Measurements from ENCODE around the gene SLC22A16.

SLC22A16 gene

GRCh38 chr6:110400208-110400607 is 76.2 kb downstream of the SLC22A16 start:
- DNase-seq (ENCODE audit: low spot score): no peak

- no peak for DNase-seq (ENCODE audit: low spot score)
These were observed 77.0 kb downstream of the SLC22A16 start for GRCh38 chr6:110399219-110400071.

- DNase-seq (ENCODE audit: low spot score): no peak
These were observed 77.6 kb downstream of the SLC22A16 start for GRCh38 chr6:110398778-110399177.

- no peak for DNase-seq (ENCODE audit: low spot score)
These were observed 81.2 kb downstream of the SLC22A16 start for GRCh38 chr6:110395221-110395620.

DNA sequence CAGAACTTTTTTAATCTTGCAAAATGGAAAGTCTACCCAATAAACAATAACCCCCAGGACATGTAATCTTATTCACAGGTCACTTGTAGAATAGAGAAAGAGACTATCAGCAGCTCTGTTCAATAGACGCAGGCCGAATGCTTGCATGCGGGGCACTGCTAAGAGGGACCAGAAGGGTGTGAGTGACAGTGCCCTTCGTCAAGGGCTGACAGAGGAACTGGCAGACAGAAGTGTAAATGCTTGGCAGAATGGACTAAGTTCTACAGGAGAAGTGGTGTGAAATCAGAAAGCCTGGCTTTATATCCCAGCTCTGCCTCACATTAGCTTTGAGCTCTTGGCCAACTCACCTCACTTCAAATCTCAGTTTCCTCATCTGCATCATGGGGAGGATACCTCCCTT is 82.0 kb downstream of the SLC22A16 start:
- DNase-seq (ENCODE audit: low spot score): no peak

DNA sequence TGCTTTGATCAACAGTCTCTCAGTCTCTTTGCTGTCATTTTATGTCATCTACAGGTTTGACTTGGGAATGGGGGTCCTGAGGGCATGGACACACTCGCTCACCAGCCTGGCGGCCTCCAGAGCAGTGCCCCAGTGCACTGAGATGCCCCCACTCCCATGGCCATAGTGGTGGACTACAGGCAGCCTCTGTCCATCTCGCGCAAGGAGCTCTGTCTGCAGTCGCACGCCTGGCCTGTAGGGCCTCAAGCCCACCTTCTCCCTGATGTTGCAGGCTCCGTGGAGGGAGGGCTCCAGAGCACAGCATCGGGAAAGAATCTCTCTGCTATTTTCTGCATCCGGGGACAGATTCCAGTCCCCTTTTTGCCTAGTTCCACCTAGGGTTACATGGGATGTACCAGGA is 83.7 kb downstream of the SLC22A16 start:
- no peak for DNase-seq (ENCODE audit: low spot score)

- DNase-seq (ENCODE audit: low spot score): no peak
These were observed 86.0 kb downstream of the SLC22A16 start for GRCh38 chr6:110390404-110390803.

DNA sequence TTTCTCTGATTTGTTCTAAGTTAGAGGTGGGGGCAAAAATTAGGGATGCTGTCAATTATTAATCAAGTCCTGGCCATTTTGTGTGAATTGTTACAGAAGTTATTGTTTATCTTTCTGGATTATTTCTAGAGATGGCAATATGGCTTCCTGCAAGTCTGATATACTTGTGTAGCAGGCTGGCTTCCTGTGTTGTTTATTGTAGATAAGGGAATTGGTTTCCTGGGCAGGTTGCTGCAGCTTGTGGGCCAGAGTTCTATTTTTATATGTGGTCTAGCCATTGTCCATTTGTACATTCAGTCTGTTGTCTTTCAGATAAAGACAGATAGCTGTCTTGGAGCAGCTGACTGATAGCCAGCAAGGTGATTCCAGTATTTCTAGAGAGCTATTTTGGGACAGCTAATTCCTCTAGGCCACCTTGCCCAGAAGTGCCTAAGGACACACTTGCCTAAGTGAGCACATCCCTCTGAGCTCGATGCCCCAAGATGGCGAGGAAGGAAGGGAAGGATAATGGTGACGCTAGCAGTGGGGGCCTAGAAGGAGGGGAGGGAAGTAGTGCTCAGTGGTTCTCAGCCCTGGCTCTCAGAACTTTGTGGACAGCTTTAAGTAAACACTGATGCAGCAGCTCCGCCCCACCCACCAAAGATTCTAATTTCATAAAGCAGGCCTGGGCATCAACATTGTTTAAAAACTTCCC is 86.6 kb downstream of the SLC22A16 start:
- DNase-seq (ENCODE audit: low spot score): no peak

GRCh38 chr6:110387986-110388385 is 88.4 kb downstream of the SLC22A16 start:
- no peak for DNase-seq (ENCODE audit: low spot score)

- DNase-seq (ENCODE audit: low spot score): no peak
These were observed 91.0 kb downstream of the SLC22A16 start for GRCh38 chr6:110385458-110385863.

DNA sequence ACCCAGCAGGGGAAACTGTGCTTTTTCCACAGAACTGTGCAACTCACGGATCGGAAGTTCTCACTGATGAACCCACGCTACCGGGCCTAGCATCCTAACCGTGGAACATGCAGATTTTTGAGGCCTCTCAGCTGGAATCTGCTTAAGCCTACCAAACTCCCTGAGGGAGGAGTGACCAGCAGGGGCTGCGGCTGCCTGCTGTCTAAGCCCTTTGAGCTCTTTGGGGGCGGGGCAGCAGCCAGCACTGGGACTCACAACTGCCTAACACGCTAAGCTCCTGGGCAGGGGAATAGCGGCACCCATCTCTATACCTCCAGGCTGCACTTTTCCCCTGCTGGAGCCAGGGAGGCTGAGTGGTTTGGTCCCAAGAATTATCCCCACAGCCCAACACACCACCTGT is 97.9 kb downstream of the SLC22A16 start:
- DNase-seq (ENCODE audit: low spot score): no peak

All from CD4-positive, alpha-beta T cell treated with Interleukin-2 at 100 ng/mL for 4 hours (primary cell).